HCT116 (cell line): Measurements from ENCODE around the gene IMMP2L. TPM values are rescaled to one million over a fixed set of nuclear protein-coding genes. Genes with fewer than 3 reads are reported as not detected.

Source experiments
- ATAC-seq: fragments of 200-7000 bp; cut with Tn5 transposase; 2 replicates; pipeline ENCODE4 v1.9.1; 2020; ENCODE audit warnings: mild to moderate bottlenecking, moderate library complexity
- BruUV-seq: library from RNA; stranded (reverse); fragments of 400-500 nt; replicated peaks from 2 replicates; lab custom pipeline; 2021; lab: Mats Ljungman, UMichigan
- CTCF ChIA-PET: fragments of 300-600 bp; sonication (Branson Sonifier 250); formaldehyde crosslinking; loops from one replicate; lab custom pipeline; 2021; ENCODE audit warnings: antibody characterized with exemption; lab: Charles Lee
- POLR2A ChIA-PET: fragments of 300-600, 350-600 bp; sonication (Branson Sonifier 250); formaldehyde crosslinking; loops from one replicate; lab custom pipeline; 2021; ENCODE audit warnings: antibody characterized with exemption; lab: Charles Lee
- RAD21 ChIA-PET, 2 experiments: fragments of 300-600 bp; sonication (Branson Sonifier 250); formaldehyde crosslinking; loops; one replicate each; lab custom pipeline; 2023; ENCODE audit warnings: low total read pairs in 2 of 2; ENCODE audit not compliant: uncharacterized antibody in 2 of 2, unreplicated experiment in 2 of 2, low non-redundant PET in 1 of 2; lab: Charles Lee
- DNase-seq: peaks from one replicate; pipeline ENCODE4 v3.0.0-alpha.2; 2010; ENCODE audit warnings: low read depth, low spot score
- H2AFZ ChIP-seq: fragments of 200-600 bp; shearing (Covaris generic), sonication (generic); 2 replicates; pipeline ENCODE4 v1.6.1; 2017; ENCODE audit warnings: low read depth, mixed run types, mixed read lengths, antibody characterized with exemption, low read length; ENCODE audit not compliant: poor library complexity, severe bottlenecking
- H3K27ac ChIP-seq: 2 replicates; pipeline ENCODE4 v1.5.1; 2012; ENCODE audit warnings: low read depth, low read length
- H3K27me3 ChIP-seq: fragments of 200-600 bp; sonication (generic); 2 replicates; pipeline ENCODE4 v1.6.1; 2016; ENCODE audit warnings: mixed run types, low read length, mixed read lengths; ENCODE audit not compliant: insufficient read depth
- H3K36me3 ChIP-seq, 2 experiments: fragments of 200-500 bp in 1 of 2; fragments of 200-600 bp in 1 of 2; sonication (Bioruptor generic) in 1 of 2; sonication (generic) in 1 of 2; 2 replicates each; pipeline versions ENCODE4 v1.5.1 to v1.6.1; 2014 to 2016; ENCODE audit warnings: low read length in 2 of 2, inconsistent platforms in 1 of 2, mixed read lengths in 1 of 2, mixed run types in 1 of 2; ENCODE audit not compliant: insufficient read depth in 2 of 2, control insufficient read depth in 1 of 2
- H3K4me1 ChIP-seq, 2 experiments: fragments of 200-600 bp in 1 of 2; sonication (generic) in 1 of 2; 2 replicates each; pipeline versions ENCODE4 v1.5.1 to v1.6.1; 2012 to 2017; ENCODE audit warnings: low read length in 2 of 2, inconsistent platforms in 1 of 2, mild to moderate bottlenecking in 1 of 2, mixed read lengths in 1 of 2, mixed run types in 1 of 2, moderate library complexity in 1 of 2; ENCODE audit not compliant: insufficient read depth in 2 of 2, control insufficient read depth in 1 of 2
- H3K4me2 ChIP-seq: fragments of 200-600 bp; sonication (generic); 2 replicates; pipeline ENCODE4 v1.6.1; 2017; ENCODE audit warnings: mixed run types, low read length, mixed read lengths
- H3K4me3 ChIP-seq, 2 experiments: fragments of 200-600 bp in 1 of 2; sonication (generic) in 1 of 2; replicated peaks in 1 of 2; 2 replicates each; pipeline ENCODE4 v1.5.1; 2011 to 2016; ENCODE audit warnings: low read length in 2 of 2, control low read depth in 1 of 2, low read depth in 1 of 2, mild to moderate bottlenecking in 1 of 2, mixed read lengths in 1 of 2, mixed run types in 1 of 2
- H3K79me2 ChIP-seq: fragments of 200-600 bp; sonication (generic); 2 replicates; pipeline ENCODE4 v1.6.1; 2017; ENCODE audit warnings: mild to moderate bottlenecking, mixed run types, low read length, moderate library complexity, mixed read lengths; ENCODE audit not compliant: insufficient read depth
- H3K9ac ChIP-seq: fragments of 200-600 bp; sonication (generic); 2 replicates; pipeline ENCODE4 v1.6.1; 2016; ENCODE audit warnings: low read length, mixed read lengths
- H3K9me2 ChIP-seq: fragments of 200-600 bp; sonication (generic), shearing (Covaris generic); 2 replicates; pipeline ENCODE4 v1.6.1; 2017; ENCODE audit warnings: mixed run types, mild to moderate bottlenecking, moderate library complexity; ENCODE audit not compliant: insufficient read depth
- H3K9me3 ChIP-seq, 2 experiments: fragments of 200-500 bp in 1 of 2; fragments of 200-600 bp in 1 of 2; sonication (Bioruptor generic) in 1 of 2; sonication (generic) in 1 of 2; 2 replicates each; pipeline ENCODE4 v1.6.1; 2014 to 2017; ENCODE audit warnings: low read length in 2 of 2, mixed read lengths in 2 of 2, inconsistent platforms in 1 of 2, low read depth in 1 of 2, mild to moderate bottlenecking in 1 of 2, mixed run types in 1 of 2, moderate library complexity in 1 of 2; ENCODE audit not compliant: control insufficient read depth in 1 of 2, insufficient read depth in 1 of 2
- H4K20me1 ChIP-seq: fragments of 200-600 bp; sonication (generic), shearing (Covaris generic); 2 replicates; pipeline ENCODE4 v1.6.1; 2017; ENCODE audit warnings: mixed run types, mild to moderate bottlenecking, moderate library complexity; ENCODE audit not compliant: insufficient read depth
- CEBPB ChIP-seq: IDR thresholded peaks from 2 replicates; pipeline ENCODE4 v1.6.1; 2012; ENCODE audit warnings: low read depth
- EGR1 ChIP-seq: IDR thresholded peaks from 2 replicates; pipeline ENCODE4 v1.6.1; 2012; ENCODE audit warnings: low read depth
- ELF1 ChIP-seq: IDR thresholded peaks from 2 replicates; pipeline ENCODE4 v1.6.1; 2012; ENCODE audit warnings: low read depth, borderline replicate concordance
- EZH2 ChIP-seq: fragments of 200-600 bp; sonication (generic); IDR thresholded peaks from 2 replicates; pipeline ENCODE4 v1.6.1; 2017; ENCODE audit warnings: antibody characterized with exemption, mixed run types
- JUND ChIP-seq: IDR thresholded peaks from 2 replicates; pipeline ENCODE4 v1.6.1; 2012
- SP1 ChIP-seq: IDR thresholded peaks from 2 replicates; pipeline ENCODE4 v1.6.1; 2012; ENCODE audit warnings: low read depth
- SRF ChIP-seq: IDR thresholded peaks from 2 replicates; pipeline ENCODE4 v1.6.1; 2012; ENCODE audit warnings: low read depth
- TCF7L2 ChIP-seq: IDR thresholded peaks from 2 replicates; pipeline ENCODE4 v1.7.0; 2011; ENCODE audit warnings: borderline replicate concordance, inconsistent platforms; ENCODE audit not compliant: insufficient read depth, insufficient read length; ENCODE audit errors: extremely low read depth
- ZFX ChIP-seq: fragments of 450-650 bp; IDR thresholded peaks from 2 replicates; pipeline ENCODE4 v1.6.1; 2017
- intact Hi-C: fragments of 100-400 bp; cut with micrococcal nuclease; formaldehyde crosslinking; loops from 2 replicates; pipeline ENCODE4 v1.10.0; 2022
- total RNA-seq: library from RNA; stranded (reverse); gene quantifications from one replicate; pipeline ENCODE4 v1.2.1, GENCODE V29; 2021; ENCODE audit not compliant: unreplicated experiment
- TF ChIP-seq, protein P1 (sequence below): IDR thresholded peaks from 2 replicates; pipeline ENCODE4 v1.6.1; 2012; ENCODE audit warnings: low read depth
- TF ChIP-seq, protein P2 (sequence below), 3 experiments: fragments of 200-600 bp in 1 of 3; sonication (generic) in 1 of 3; IDR thresholded peaks in 2 of 3; conservative IDR thresholded peaks in 1 of 3; 2 replicates each; pipeline ENCODE4 v1.5.1; 2012 to 2017; ENCODE audit warnings: low read depth in 2 of 3, low read length in 2 of 3, antibody characterized with exemption in 1 of 3, borderline replicate concordance in 1 of 3, control low read depth in 1 of 3, mild to moderate bottlenecking in 1 of 3, mixed read lengths in 1 of 3, mixed run types in 1 of 3, moderate library complexity in 1 of 3; ENCODE audit not compliant: insufficient read depth in 1 of 3

The IMMP2L gene
- total RNA-seq, 1 experiment from 2014 or later, result 21.1 TPM

DNA sequence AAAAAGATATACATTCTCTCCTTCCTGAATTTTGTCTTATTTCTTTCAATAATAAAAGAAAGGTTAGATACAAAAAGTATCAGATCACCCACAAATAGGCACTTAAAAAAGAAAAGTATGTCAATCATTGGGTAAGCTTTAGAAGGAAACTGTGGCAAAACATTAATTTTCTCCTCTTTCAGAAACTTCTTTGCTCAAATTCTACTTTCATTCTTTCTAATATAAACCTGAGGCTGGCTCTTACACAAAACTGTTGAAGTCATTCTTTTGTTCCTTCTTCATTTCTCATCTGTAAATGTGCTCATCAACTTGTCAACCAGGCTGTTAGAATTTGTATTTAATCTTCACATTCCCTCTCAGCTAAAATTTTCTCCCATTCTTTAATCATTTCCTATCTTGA, 346.7 kb downstream of the IMMP2L start:
- no peak for TF ChIP-seq CEBPB
- BruUV-seq, result no TSS peak
- no peaks in the 10 kb centered on the region for H3K36me3 ChIP-seq
- H3K4me3 ChIP-seq, result no peak overlapping the region
- H3K9me3 ChIP-seq, result no peaks in the 10 kb centered on the region
- no peak overlapping the region for H3K4me2 ChIP-seq
- no peak for DNase-seq
- ATAC-seq, result no peak
- ChIA-PET RAD21 (no interaction called here), CTCF (no interaction called here), POLR2A (interaction anchor here (0.6 kb wide), 1 partner anchor 8 kb away, joined by 6 read pairs; no protein-coding TSS in a partner anchor)
- intact Hi-C loops, result no loop called here
- no peaks in the 10 kb centered on the region for H4K20me1 ChIP-seq
- no peak overlapping the region for H2AFZ ChIP-seq
- H3K27ac ChIP-seq, result no peak overlapping the region
- H3K9ac ChIP-seq, result no peak overlapping the region
- no peaks in the 10 kb centered on the region for H3K79me2 ChIP-seq
- no peaks in the 10 kb centered on the region for H3K4me1 ChIP-seq
- no peaks in the 10 kb centered on the region for H3K9me2 ChIP-seq
- no peaks in the 10 kb centered on the region for H3K27me3 ChIP-seq

DNA sequence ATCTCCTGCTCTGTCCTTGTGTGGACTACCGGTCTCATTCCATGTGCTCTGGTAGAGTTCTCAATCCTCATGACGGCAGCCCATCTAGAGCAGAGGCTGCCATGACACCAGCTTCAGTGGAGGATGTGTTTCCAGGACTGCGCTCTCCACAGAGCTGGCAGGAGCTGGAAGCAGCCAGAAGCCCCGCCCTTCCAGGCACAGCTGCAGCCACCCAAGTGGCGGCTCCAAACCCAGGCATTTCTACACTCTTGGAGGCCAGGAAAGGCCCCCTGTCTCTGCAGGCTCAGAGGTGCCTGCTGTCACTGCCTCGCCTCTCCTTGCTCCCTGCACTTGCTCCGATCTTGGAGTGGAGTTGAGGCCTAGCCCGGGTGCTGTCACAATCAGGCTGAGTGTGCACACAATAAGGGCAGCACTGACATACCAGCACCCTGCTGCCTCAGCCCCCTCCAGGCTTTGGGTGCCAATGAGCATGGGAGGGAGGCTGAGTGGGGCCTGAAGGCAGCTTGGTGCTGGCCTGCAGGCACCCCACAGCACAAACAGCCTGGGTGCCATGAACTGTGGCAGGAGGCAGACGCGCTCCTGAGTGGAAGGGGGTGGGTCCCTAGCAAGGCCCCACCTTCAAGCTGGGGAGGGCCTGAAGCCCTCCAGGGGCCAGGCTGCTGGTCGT, 349.3 kb downstream of the IMMP2L start:
- Histone ChIP-seq H3K4me3 (no peak overlapping the region), H2AFZ (no peak overlapping the region), H3K9me3 (no peaks in the 10 kb centered on the region), H3K4me2 (no peak overlapping the region), H3K9ac (no peak overlapping the region), H3K27ac (no peak overlapping the region), H3K79me2 (no peaks in the 10 kb centered on the region), H3K36me3 (no peaks in the 10 kb centered on the region), H3K4me1 (no peaks in the 10 kb centered on the region), H4K20me1 (no peaks in the 10 kb centered on the region), H3K9me2 (no peaks in the 10 kb centered on the region), H3K27me3 (no peaks in the 10 kb centered on the region)
- intact Hi-C loops, result no loop called here
- TF ChIP-seq SP1 (no peak), SRF (no peak), CEBPB (no peak), ELF1 (no peak), EGR1 (no peak), JUND (no peak), EZH2 (no peak), TCF7L2 (no peak), ZFX (no peak)
- TF ChIP-seq, protein P1, sequence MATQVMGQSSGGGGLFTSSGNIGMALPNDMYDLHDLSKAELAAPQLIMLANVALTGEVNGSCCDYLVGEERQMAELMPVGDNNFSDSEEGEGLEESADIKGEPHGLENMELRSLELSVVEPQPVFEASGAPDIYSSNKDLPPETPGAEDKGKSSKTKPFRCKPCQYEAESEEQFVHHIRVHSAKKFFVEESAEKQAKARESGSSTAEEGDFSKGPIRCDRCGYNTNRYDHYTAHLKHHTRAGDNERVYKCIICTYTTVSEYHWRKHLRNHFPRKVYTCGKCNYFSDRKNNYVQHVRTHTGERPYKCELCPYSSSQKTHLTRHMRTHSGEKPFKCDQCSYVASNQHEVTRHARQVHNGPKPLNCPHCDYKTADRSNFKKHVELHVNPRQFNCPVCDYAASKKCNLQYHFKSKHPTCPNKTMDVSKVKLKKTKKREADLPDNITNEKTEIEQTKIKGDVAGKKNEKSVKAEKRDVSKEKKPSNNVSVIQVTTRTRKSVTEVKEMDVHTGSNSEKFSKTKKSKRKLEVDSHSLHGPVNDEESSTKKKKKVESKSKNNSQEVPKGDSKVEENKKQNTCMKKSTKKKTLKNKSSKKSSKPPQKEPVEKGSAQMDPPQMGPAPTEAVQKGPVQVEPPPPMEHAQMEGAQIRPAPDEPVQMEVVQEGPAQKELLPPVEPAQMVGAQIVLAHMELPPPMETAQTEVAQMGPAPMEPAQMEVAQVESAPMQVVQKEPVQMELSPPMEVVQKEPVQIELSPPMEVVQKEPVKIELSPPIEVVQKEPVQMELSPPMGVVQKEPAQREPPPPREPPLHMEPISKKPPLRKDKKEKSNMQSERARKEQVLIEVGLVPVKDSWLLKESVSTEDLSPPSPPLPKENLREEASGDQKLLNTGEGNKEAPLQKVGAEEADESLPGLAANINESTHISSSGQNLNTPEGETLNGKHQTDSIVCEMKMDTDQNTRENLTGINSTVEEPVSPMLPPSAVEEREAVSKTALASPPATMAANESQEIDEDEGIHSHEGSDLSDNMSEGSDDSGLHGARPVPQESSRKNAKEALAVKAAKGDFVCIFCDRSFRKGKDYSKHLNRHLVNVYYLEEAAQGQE, result no peak
- TF ChIP-seq, protein P2, sequence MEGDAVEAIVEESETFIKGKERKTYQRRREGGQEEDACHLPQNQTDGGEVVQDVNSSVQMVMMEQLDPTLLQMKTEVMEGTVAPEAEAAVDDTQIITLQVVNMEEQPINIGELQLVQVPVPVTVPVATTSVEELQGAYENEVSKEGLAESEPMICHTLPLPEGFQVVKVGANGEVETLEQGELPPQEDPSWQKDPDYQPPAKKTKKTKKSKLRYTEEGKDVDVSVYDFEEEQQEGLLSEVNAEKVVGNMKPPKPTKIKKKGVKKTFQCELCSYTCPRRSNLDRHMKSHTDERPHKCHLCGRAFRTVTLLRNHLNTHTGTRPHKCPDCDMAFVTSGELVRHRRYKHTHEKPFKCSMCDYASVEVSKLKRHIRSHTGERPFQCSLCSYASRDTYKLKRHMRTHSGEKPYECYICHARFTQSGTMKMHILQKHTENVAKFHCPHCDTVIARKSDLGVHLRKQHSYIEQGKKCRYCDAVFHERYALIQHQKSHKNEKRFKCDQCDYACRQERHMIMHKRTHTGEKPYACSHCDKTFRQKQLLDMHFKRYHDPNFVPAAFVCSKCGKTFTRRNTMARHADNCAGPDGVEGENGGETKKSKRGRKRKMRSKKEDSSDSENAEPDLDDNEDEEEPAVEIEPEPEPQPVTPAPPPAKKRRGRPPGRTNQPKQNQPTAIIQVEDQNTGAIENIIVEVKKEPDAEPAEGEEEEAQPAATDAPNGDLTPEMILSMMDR (IDR thresholded peaks at IDR 0.05 in 2 of 3, conservative IDR thresholded peaks at IDR 0.05 in 1 of 3; ENCODE audit: borderline replicate concordance in 1 of 3, insufficient read depth in 1 of 3, low read depth in 2 of 3, low read length in 2 of 3), result no peak
- RAD21 ChIA-PET, result no interaction called here
- DNase-seq, result no peak
- BruUV-seq, result no TSS peak
- no peak for ATAC-seq
- CTCF ChIA-PET, result no interaction called here
- POLR2A ChIA-PET, result no interaction called here
